RPMI7951 (cell line): ENCODE data around the gene ALS2CL. TPM values are rescaled to one million over a fixed set of nuclear protein-coding genes. Genes with fewer than 3 reads are reported as not detected.
"Not testable (repeated sequence)": the region's sequence is repeated elsewhere in the genome, so short reads cannot be mapped to it uniquely, and the experiment has no call there.

Experiments used
- DNase-seq: peaks from one replicate; pipeline ENCODE4 v3.0.0-alpha.2; 2012; ENCODE audit warnings: low read depth
- total RNA-seq: library from RNA; depleted of rRNA; stranded (reverse); fragments of >200 nt; shearing (Covaris generic); gene quantifications from 2 replicates; pipeline ENCODE4 v1.2.3, GENCODE V29; 2014

The ALS2CL gene
- total RNA-seq, 1 experiment from 2014 or later = 1.2 TPM

- DNase-seq = peak; percentile 69
Measured at GRCh38 chr3:46705022-46705530, 11.6 kb upstream of the ALS2CL start.

DNA sequence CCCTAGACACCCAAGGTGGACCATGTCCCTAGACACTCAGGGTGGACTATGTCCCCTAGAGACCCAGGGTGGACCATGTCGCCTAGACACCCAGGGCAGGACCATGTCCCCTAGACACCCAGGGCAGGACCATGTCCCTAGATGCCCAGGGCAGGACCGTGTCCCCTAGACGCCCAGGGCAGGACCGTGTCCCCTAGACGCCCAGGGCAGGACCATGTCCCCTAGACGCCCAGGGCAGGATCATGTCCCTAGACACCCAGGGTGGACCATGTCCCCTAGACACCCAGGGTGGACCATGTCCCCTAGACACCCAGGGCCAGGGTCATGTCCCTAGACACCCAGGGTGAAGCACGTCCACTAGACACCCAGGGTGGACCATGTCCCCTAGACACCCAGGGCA is 10.9 kb upstream of the ALS2CL start:
- not testable (repeated sequence) for DNase-seq

DNA sequence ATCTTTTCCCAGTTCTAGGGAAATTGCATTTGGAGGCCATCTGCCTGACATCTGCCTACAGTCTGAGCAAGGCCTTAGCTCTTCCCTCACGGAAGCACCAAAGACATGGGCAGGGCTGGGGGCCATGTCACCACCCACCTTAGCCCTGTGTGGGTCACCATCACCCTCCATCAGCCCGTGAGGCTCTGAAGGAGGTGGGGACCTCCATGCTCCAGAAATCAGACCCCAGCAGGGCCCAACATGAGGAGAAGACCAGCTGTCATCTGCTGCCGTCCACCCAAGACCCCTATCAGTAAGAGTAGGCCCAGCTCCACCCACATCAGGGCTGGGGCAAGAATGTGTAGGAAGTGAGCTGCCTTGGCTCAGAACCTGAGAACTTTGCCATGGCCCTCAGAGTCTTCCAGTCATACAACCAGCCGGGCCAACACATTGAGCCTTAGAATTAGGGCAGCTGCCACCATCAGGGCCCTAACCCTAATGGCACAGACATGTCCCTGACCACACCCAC is 9.6 kb upstream of the ALS2CL start:
- DNase-seq = no peak

DNA sequence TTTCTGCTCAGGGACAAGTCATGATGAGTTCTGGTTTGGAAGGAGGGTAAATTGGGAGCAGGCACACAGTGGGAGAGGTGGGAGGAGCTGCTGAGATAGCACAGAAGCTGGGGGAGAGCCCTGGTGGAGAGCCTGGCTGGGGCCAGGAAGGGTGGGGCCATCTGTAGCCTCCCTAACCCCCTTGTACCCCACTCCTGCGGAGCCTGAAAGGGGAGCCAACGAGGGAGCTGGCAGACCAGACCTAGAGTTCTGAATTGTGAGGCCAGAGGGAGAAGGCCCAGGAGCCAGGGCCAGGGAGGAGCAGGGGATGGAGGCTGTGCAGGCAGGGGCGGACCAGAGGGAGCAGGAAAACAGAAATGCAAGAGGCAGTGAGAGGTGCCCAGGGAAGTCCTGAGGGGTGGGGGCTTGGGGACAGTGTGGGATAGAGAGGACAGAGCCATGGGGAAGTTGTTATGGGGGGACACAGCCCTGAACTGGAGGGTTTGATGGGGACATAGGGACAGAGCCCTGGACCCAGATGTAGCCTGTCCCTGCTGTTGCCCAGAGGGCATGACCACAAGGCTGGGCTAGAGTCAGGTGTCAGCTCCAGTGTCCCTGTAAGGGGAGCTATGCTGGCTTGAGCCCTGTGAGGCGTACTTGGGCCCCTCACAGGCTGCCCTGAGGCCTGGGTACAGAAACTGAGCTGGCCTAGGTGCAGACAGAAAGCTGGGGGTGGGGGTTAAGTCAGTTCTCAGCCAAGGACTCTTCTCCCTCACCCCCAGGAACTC is 8.9 kb upstream of the ALS2CL start:
- peak; percentile 21 for DNase-seq

DNA sequence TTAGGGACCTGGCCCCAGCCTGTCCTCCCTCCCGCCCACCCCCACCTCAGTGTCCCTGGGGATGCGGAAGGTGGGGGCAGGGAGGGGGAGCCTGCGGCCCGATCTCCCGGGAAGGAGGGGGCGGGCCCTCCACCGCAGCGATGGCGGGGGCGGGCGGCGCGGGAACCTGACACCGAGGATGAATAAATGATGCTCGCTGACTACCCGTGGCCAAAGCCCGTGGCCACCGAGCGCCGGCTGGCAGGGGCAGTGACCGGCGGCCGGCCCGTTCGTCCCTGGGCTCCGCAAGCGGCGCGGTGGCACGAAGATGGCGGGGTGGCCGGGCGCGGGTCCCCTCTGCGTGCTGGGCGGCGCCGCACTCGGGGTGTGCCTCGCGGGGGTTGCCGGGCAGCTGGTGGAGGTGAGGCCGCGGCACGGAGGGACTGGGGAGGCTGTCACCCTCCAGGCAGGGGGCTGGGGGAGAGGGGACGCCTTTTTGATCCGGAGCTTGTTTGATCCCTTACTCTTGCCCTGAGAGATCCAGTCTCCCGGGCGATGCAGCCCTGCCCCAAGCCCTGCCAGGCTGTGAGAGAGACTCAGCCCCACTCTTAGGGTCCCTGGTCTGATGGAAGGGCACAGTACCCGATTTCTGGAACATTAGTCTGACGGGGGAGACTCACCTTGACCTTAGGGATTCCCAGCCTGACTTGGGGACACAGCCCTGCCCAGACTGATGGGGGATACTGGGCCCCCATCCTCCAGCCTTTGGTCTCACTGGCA is 7.9 kb upstream of the ALS2CL start, which contains the start of gene TMIE:
Gene TMIE (plus strand): TSS at position 212 of the 759 bp plus-strand sequence. CDS start 96 bp downstream, at position 308.
- DNase-seq = no peak

DNA sequence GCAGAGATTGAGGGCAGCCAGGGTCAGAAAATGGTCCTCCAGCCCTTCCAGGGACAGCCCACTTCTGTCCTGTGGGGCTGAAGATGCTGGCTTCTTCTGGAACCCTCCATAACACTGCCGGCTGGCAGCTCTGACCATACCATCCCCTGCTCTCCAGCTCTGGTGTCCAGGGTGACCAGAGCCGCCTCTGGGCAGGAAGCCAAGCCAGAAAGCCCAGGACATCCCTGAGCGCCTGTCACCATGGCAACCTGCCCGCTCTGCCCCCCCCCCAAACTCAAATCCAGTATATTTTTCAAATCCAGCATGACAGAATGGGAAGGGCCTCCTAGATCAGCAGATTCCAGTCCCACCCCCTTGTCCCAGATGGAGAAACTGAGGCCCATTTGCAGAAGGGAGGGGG is 7.3 kb upstream of the ALS2CL start:
- peak; percentile 55 for DNase-seq

GRCh38 chr3:46699676-46700523 is 6.4 kb upstream of the ALS2CL start:
- no peak for DNase-seq

- peak; percentile 53 for DNase-seq
Measured at GRCh38 chr3:46695962-46696894, 2.7 kb upstream of the ALS2CL start.

GRCh38 chr3:46695177-46695961 is 1.9 kb upstream of the ALS2CL start:
- no peak for DNase-seq

- DNase-seq = no peak
Measured at GRCh38 chr3:46694520-46694919, 1.0 kb upstream of the ALS2CL start.

GRCh38 chr3:46693892-46694226 is 380 bp upstream of the ALS2CL start:
- no peak for DNase-seq

GRCh38 chr3:46692566-46692990 is 901 bp downstream of the ALS2CL start:
- DNase-seq = no peak

DNA sequence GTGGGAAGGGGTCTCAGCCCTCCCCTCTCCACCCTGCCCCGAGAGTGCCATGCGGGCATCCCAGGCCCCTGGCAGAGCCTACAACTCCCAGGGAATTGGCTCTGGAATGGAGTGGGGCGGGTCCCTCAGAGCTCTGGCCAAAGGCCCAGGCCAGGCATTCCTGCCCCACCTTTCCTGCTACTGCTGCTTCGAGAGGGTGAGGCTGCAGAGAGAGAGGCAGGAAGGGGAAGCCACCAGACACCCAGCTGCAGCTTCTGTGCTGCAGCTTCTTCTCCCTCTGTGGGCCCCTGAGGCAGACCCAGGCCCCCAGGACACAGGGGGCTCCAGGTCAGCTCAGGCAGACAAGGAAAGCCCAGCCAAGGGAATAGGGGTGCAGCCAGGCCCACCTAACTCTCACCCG is 2.7 kb downstream of the ALS2CL start:
- DNase-seq = no peak

GRCh38 chr3:46685446-46685845 is 8.0 kb downstream of the ALS2CL start:
- DNase-seq = no peak

DNA sequence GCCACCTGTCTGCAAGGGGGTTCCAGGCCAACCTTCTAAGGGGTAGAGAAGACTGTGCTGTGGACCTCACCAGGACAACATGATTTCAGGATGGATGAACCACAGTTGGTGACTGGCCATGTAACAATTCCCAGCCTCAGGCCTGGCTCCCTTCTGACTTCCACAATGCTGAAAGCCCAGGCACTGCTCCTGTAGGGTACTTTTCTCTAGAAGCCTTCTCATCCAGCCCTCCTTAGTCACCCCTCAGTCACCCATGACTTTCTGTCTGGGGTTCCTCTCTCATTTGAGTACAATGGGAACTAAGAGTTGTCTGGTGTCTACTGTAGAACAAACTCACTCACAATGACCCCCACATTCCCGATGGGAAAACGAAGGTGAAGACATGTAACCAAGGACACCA is 8.6 kb downstream of the ALS2CL start:
- no peak for DNase-seq

DNA sequence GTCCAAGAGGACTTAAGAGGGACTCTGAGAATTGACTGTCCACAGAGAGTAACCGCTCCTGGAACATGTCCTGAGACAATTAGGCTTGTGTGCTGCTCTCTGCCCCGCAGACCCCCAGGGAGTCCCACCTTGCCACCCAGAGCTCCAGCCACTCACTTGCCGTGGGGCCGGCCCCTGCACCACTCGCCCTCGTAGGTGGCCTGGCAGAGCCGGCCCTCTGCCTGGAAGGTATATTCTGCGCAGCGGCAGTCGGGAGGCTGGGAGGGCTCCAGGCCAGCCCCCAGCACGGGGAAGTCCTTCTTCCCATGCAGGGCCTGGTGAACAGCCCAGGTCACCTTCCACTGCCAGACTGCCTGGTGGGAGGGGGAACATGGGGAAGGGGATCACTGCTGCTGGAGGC is 10.5 kb downstream of the ALS2CL start:
- DNase-seq = no peak

GRCh38 chr3:46681856-46682540 is 11.5 kb downstream of the ALS2CL start:
- DNase-seq = no peak

GRCh38 chr3:46681387-46681786 is 12.1 kb downstream of the ALS2CL start:
- no peak for DNase-seq

GRCh38 chr3:46680298-46680826 is 13.1 kb downstream of the ALS2CL start:
- DNase-seq = no peak
